HL-60 (cell line): ENCODE results near the gene CCSER1.

Source experiments
- CTCF ChIP-seq: IDR thresholded peaks from one replicate; pipeline ENCODE4 v1.5.1; 2011; ENCODE audit warnings: low read length, control low read depth, inconsistent platforms; ENCODE audit not compliant: insufficient read depth
- POLR2AphosphoS5 ChIP-seq: IDR thresholded peaks from 2 replicates; pipeline ENCODE4 v1.6.1; 2012; ENCODE audit warnings: low read depth

DNA sequence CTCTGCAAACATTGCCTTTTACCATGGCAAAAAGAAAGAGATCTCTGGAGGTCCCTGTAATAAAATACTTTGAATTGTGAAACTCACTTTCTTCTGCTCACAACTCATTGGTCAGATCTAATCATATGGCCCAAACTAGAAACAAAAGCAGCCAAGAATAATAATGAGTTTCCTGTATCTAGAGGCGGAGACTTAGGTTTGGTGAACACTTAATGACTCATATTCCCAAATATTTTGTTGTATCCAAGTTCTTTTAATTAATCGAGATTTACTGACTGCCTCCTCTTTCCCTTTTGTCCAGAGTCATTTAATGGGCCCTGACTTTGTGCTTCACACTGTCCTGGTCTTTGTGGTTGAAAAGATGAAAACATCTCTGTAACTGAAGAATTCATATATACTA, 190.6 kb downstream of the CCSER1 start:
- TF ChIP-seq CTCF (no peak), POLR2AphosphoS5 (no peak)
